H54 (cell line): Measurements from ENCODE around the gene DEFB132.
A peak's percentile ranks its signal among the peaks of the same experiment; 100 is the strongest.
"Not testable (repeated sequence)": the region's sequence is repeated elsewhere in the genome, so short reads cannot be mapped to it uniquely, and the experiment has no call there.

Experiments used
- DNase-seq: peaks from one replicate; pipeline ENCODE4 v3.0.0; 2011; ENCODE audit warnings: low spot score, mixed read lengths; ENCODE audit not compliant: insufficient read length
- FAIRE-seq: peaks from 3 replicates; lab custom pipeline; 2011; peaks lifted over from hg19 to GRCh38; lab: Jason Lieb, UNC
- POLR2A ChIP-seq: IDR thresholded peaks from 2 replicates; pipeline ENCODE4 v1.6.1; 2011; ENCODE audit warnings: low read depth, mild to moderate bottlenecking, low read length

The DEFB132 gene

DNA sequence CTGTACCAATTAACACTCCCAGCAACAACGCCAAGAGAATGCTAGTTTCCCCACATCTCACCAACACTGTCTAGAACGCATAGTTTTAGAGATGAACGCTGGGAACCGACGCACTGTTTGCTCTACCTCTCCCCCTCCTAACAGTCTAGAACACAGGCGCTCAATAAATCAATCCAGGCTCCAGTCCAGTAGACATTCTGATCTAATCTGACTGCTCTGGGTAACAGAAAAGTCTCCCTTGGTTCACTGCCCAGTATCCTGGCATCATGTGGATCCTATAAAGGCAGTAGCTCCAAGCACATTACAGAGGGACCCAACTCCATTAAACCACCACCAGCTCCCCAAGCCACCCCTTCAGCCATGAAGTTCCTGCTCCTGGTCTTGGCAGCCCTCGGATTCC is at the start of gene DEFB132:
Gene DEFB132, plus strand, starts transcription at position 306 of the 400 bp plus-strand sequence. Its CDS starts 55 bp downstream, at position 361.
- no peak for TF ChIP-seq POLR2A
- DNase-seq: no peak

GRCh38 chr20:208942-209566 is 48.5 kb upstream of the DEFB132 start:
- FAIRE-seq (peak; percentile 84), DNase-seq (peak; percentile 25)
- TF ChIP-seq POLR2A: no peak

More for the DNA sequence above, at the start of gene DEFB132:
- FAIRE-seq: no peak

- no peak for DNase-seq
- no peak for TF ChIP-seq POLR2A
- no peak for FAIRE-seq
These were observed 46.6 kb upstream of the DEFB132 start for GRCh38 chr20:210809-211502.

DNA sequence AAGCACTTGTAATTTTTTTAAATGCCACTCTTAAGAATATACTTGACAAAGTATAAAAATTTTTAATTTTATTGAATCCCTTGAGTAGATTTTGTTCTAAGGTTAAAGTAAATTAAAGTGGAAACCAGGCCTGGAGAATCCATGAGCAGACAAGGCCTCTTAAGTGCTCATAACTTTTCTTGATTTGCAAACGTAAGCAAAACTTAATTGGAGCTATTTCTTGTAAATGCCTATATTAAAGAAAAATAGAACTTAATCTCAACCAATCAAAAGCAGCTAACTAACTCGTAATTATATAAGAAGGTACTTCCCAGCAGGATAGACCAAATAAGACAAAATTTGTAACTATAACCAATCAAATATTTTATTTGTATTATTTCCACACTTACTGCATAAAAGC is 43.1 kb upstream of the DEFB132 start:
- FAIRE-seq (no peak), DNase-seq (no peak)
- TF ChIP-seq POLR2A: no peak

DNA sequence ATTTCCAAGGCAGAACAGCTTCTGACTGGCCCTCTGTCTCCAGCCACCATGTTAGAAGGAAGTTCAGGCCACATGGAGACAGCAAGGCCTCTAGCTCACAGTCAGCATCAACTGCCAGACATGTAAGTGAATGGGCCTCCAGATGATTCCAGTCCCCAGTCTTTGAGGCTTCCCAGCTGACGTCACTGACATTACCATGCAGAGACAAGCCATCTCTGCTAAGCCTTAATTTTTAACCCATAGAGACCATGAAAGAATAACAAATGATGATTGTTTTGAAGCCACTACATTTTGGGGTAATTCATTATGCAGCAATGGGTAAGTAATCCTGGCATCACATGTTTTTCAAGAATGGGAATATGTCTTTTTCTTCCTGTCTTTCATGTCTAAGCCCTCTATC is 41.7 kb upstream of the DEFB132 start:
- no peak for DNase-seq
- no peak for TF ChIP-seq POLR2A
- FAIRE-seq: no peak

DNA sequence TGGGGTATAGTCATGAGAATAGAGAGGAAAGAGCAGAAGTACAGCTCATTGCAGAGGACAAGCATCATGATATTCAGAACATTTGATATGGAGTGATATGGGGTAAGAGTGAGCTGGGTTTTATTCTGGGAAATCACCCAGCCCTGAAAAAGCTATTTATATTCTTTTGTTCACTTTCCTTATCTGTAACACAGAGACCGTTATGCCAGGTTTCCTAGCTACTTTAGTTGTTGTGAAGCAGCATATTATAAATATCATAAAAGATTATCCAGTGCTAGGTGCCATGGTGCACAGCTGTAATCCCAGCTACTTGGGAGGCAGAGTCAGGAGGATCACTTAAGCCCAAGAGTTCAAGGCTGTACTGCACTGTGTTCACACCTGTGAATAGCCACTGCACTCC is 40.3 kb upstream of the DEFB132 start:
- DNase-seq (no peak), FAIRE-seq (no peak)
- TF ChIP-seq POLR2A: no peak

DNA sequence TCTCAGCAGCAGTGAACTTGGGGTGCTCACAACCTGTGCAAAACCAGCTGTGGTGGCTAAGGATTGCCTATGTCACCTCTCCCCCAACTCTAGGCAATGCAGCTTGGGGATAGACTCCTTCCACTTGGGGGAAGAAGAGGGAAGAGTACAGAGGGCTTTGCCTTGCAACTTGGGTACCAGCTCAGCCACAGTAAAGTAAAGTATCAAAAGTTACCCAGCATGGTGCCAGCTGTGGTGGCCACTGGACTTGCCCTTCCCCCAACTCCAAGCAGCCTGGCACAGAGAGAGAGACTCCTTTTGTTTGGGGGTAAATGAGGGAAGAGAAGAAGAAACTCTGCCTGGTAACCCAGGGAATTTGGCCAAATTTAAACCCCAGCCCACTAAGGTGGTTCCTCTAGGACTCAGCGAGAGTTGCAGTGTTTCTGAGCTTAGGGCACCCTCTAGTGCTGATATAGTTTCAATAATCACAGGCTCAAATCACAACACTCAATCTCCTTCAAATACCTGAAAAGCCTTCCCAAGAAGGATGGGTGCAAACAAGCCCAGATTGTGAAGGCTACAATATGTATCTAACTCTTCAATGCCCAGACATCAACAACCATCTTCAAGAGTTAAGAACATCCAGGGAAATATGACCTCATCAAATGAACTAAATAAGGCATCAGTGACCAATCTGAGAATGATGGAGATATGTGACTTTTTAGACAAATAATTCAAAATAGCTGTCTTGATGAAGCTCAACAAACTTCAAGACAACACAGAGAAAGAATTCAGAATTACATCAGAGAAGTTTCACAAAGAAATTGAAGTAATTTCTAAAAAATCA is 38.0 kb upstream of the DEFB132 start:
- DNase-seq (peak; percentile 15), FAIRE-seq (peak; percentile 85)
- TF ChIP-seq POLR2A: no peak

DNA sequence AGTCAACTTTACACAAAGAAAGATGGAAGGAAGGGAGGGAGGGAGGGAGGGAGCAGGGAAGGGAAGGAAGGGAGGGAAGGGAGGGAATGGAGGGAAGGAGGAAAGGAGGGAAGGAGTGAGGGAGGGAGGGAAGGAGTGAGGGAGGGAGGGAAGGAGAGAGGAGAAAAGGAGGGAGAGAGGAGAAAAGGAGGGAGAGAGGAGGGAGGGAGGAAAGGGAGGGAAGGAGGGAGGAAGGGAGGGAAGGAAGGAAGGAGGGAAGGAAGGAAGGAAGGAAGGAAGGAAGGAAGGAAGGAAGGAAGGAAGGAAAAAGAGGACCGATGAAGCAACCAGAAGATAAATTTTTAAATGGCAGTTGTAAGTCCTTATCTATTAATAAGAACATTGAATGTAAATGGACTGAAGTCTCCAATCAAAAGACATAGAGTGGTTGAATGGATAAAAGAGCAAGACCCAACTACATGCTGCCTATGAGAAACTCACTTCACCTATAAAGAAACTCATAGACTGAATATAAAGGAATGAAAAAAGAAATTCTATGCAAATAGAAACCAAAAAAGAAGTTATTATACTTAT is 36.2 kb upstream of the DEFB132 start:
- FAIRE-seq (no peak), DNase-seq (no peak)
- TF ChIP-seq POLR2A: no peak

DNA sequence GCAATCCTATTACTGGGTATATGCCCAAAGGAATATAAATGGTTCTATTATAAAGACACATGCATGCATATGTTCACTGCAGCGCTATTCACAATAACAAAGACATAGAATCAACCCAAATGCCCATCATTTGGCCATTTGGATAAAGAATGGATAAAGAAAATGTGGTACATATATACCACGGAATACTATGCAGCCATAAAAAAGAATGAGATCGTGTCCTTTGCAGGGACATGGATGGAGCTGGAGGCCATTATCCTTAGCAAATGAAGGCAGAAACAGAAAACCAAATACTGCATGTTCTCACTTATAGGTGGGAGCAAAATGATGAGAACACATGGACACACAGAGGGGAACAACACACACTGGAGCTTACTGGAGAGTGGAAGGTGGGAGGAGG is 31.6 kb upstream of the DEFB132 start:
- FAIRE-seq, DNase-seq: not testable (repeated sequence)

DNA sequence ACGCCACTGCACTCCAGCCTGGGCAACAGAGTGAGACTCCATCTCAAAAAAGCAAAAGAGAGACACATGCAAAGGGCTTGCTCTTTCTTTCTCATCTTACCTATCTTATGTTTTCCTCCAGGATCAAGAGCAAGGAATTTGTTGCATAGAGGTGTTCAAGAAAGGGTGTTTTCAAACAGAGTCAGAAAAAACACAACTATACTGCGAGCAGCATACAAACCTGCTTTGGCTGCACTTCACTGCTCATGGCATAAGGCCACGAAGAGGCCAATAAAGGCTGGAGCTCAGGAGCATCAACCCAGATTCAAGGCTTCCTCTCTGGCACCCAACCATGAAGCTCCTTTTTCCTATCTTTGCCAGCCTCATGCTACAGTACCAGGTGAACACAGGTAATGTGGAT is 30.6 kb upstream of the DEFB132 start, which contains the start of gene DEFB129:
Gene DEFB129, plus strand, starts transcription at position 301 of the 400 bp plus-strand sequence. Its CDS starts 31 bp downstream, at position 332.
- TF ChIP-seq POLR2A: no peak
- DNase-seq (no peak), FAIRE-seq (no peak)

DNA sequence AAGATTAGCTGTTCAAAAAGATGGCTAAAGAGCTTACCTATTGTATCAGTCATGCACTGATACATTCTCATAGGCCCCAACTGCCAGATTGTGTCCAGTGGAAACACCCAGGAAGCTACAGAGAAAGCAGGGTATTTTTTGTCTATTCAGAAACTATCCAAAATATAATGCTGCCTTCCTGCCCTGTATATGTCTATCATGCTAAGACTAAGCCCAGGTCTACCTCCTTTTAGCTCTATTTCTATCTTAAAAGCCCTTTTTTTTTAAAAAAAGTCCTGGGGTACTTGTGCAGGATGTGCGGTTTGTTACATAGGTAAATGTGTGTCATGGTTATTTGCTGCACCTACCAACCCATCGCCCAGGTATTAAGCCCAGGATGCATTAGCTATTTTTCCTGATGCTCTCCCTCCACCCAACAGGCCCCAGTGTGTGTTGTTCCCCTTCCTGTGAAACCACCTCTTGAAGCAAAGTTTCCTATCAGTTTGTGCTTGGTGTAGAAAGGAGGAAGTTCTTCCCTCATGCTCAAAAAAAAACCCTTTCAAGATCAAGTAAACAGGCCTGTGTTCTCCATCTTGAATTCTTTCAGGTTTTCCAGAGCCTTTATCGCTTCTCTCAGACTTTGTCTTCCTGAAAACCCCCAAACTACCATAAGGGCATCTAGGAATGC is 30.0 kb upstream of the DEFB132 start:
- TF ChIP-seq POLR2A: no peak
- no peak for FAIRE-seq
- DNase-seq: no peak

DNA sequence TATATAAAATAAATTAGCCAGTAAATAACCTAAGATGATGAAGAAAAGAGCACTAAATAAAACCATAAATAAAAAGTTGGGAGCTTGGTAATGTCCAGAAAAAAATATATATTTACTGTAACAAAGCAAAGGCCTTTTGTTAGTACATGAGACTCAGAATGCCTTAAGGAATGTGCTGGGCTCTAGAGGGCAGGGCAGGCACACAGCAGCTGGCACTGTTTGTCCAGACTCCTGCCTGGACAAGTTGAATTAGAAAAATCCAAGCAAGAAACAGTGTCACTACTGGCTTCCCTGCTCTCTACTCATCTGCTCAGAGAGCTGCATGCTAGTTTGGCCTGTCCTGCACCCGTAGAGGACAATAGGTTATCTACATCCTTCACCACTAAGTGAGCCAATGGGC is 21.6 kb upstream of the DEFB132 start:
- FAIRE-seq (no peak), DNase-seq (no peak)
- TF ChIP-seq POLR2A: no peak

- no peak for TF ChIP-seq POLR2A
- no peak for DNase-seq
- no peak for FAIRE-seq
These were observed 20.0 kb upstream of the DEFB132 start for GRCh38 chr20:237489-237888.
